ENCODE measurements around the gene PUS3. TPM values are rescaled to one million over a fixed set of nuclear protein-coding genes. Genes with fewer than 3 reads are reported as not detected.

Gene PUS3
- polyA plus RNA-seq, 1 experiment = 13.2 TPM

GRCh38 chr11:125930076-125930450 is 27.1 kb upstream of the PUS3 start:
- no peak for DNase-seq (ENCODE audit: low read depth, low spot score)
- Histone ChIP-seq H3K4me3 (ENCODE audit: low read depth, low read length) (no peak overlapping the region), H3K27ac (ENCODE audit: low read depth, low read length) (no peak overlapping the region), H3K27me3 (ENCODE audit: control insufficient read depth, insufficient read depth, low read length) (peaks cover 30% of the 10 kb centered on the region), H3K9me3 (ENCODE audit: control insufficient read depth, insufficient read depth, low read length) (no peaks in the 10 kb centered on the region)
- no peak for TF ChIP-seq CTCF (IDR thresholded peaks at IDR 0.05; ENCODE audit: low read depth, low read length)
- POLR2A ChIA-PET = no interaction called here
- CTCF ChIA-PET = no interaction called here

GRCh38 chr11:125929445-125930075 is 26.6 kb upstream of the PUS3 start:
- Histone ChIP-seq H3K4me3 (ENCODE audit: low read depth, low read length) (no peak overlapping the region), H3K27me3 (ENCODE audit: control insufficient read depth, insufficient read depth, low read length) (peaks cover 32% of the 10 kb centered on the region), H3K9me3 (ENCODE audit: control insufficient read depth, insufficient read depth, low read length) (no peaks in the 10 kb centered on the region), H3K27ac (ENCODE audit: low read depth, low read length) (no peak overlapping the region)
- ChIA-PET CTCF (no interaction called here), POLR2A (no interaction called here)
- no peak for DNase-seq (ENCODE audit: low read depth, low spot score)
- TF ChIP-seq CTCF (IDR thresholded peaks at IDR 0.05; ENCODE audit: low read depth, low read length) = no peak

- POLR2A ChIA-PET = no interaction called here
- CTCF ChIA-PET = interaction anchor here (2.3 kb wide), 2 partner anchors 16 to 267 kb away, joined by 10 to 16 read pairs; no protein-coding TSS in a partner anchor
Observed at GRCh38 chr11:125926682-125927081, 23.7 kb upstream of the PUS3 start.

GRCh38 chr11:125925804-125926203 is 22.8 kb upstream of the PUS3 start:
- CTCF ChIA-PET = interaction anchor here (5.6 kb wide), 1 partner anchor 267 kb away, joined by 166 read pairs; no protein-coding TSS in a partner anchor
- H3K9me3 ChIP-seq (ENCODE audit: control insufficient read depth, insufficient read depth, low read length) = no peaks in the 10 kb centered on the region
- no peak for DNase-seq (ENCODE audit: low read depth, low spot score)
- no peak for TF ChIP-seq CTCF (IDR thresholded peaks at IDR 0.05; ENCODE audit: low read depth, low read length)
- H3K27me3 ChIP-seq (ENCODE audit: control insufficient read depth, insufficient read depth, low read length) = peaks cover 30% of the 10 kb centered on the region
- POLR2A ChIA-PET = no interaction called here
- no peak overlapping the region for H3K4me3 ChIP-seq (ENCODE audit: low read depth, low read length)
- H3K27ac ChIP-seq (ENCODE audit: low read depth, low read length) = no peak overlapping the region

More at GRCh38 chr11:125926682-125927081, 23.7 kb upstream of the PUS3 start:
- Histone ChIP-seq H3K27me3 (ENCODE audit: control insufficient read depth, insufficient read depth, low read length) (peaks cover 30% of the 10 kb centered on the region), H3K27ac (ENCODE audit: low read depth, low read length) (no peak overlapping the region), H3K4me3 (ENCODE audit: low read depth, low read length) (no peak overlapping the region), H3K9me3 (ENCODE audit: control insufficient read depth, insufficient read depth, low read length) (no peaks in the 10 kb centered on the region)
- DNase-seq (ENCODE audit: low read depth, low spot score) = no peak
- no peak for TF ChIP-seq CTCF (IDR thresholded peaks at IDR 0.05; ENCODE audit: low read depth, low read length)

GRCh38 chr11:125925247-125925740 is 22.3 kb upstream of the PUS3 start:
- no peak overlapping the region for H3K27ac ChIP-seq (ENCODE audit: low read depth, low read length)
- no peaks in the 10 kb centered on the region for H3K9me3 ChIP-seq (ENCODE audit: control insufficient read depth, insufficient read depth, low read length)
- POLR2A ChIA-PET = no interaction called here
- no peak for TF ChIP-seq CTCF (IDR thresholded peaks at IDR 0.05; ENCODE audit: low read depth, low read length)
- H3K27me3 ChIP-seq (ENCODE audit: control insufficient read depth, insufficient read depth, low read length) = peaks cover 33% of the 10 kb centered on the region
- DNase-seq (ENCODE audit: low read depth, low spot score) = no peak
- CTCF ChIA-PET = interaction anchor here (5.6 kb wide), 1 partner anchor 268 kb away, joined by 166 read pairs; no protein-coding TSS in a partner anchor
- no peak overlapping the region for H3K4me3 ChIP-seq (ENCODE audit: low read depth, low read length)

Data from AG04450 (cell line).